Activated naive CD4-positive, alpha-beta T cell treated with anti-CD3 and anti-CD28 coated beads, Interleukin-2, amount 10 ng/mL, durations not matched to agents 7 days and 5 days (primary cell): ENCODE measurements around the gene LIN7B.
"Not testable (repeated sequence)": the region's sequence is repeated elsewhere in the genome, so short reads cannot be mapped to it uniquely, and the experiment has no call there.

Experiments
- CTCF ChIA-PET: fragments of 350-600 bp; sonication (Branson Sonifier 250); formaldehyde crosslinking; loops from one replicate; lab custom pipeline; 2021; ENCODE audit warnings: antibody characterized with exemption; lab: Charles Lee
- DNase-seq: peaks from one replicate; pipeline ENCODE4 v3.0.0-alpha.2; 2020
- H3K27ac Mint-ChIP-seq: one replicate; pipeline ENCODE4 v1.8.0; 2021; ENCODE audit warnings: mild to moderate bottlenecking, moderate library complexity, mixed read lengths
- H3K27me3 Mint-ChIP-seq: one replicate; pipeline ENCODE4 v1.8.0; 2021; ENCODE audit warnings: mild to moderate bottlenecking, mixed read lengths
- H3K36me3 Mint-ChIP-seq: one replicate; pipeline ENCODE4 v1.8.0; 2021; ENCODE audit warnings: mixed read lengths
- H3K4me1 Mint-ChIP-seq: one replicate; pipeline ENCODE4 v1.8.0; 2021; ENCODE audit warnings: mixed read lengths
- H3K4me3 Mint-ChIP-seq: one replicate; pipeline ENCODE4 v1.8.0; 2021; ENCODE audit warnings: mild to moderate bottlenecking, moderate library complexity, mixed read lengths
- H3K9me3 Mint-ChIP-seq: one replicate; pipeline ENCODE4 v1.8.0; 2021; ENCODE audit warnings: mixed read lengths

LIN7B gene

DNA sequence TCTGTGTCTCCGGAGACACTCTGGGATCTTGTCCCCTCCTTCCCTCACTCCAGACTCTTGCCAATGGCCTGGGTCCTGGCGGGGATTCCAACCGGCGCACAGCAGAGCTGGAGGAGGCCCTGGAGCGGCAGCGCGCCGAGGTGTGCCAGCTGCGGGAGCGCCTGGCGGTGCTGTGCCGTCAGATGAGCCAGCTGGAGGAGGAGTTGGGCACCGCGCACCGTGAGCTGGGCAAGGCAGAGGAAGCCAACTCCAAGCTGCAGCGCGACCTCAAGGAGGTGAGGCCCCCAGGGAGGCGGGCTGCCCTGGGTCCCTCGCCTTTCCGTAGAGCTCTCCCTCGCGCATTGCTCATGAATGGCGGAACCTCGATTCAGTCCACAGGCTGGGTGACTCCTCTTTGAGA lies 16.2 kb downstream of the LIN7B start:
- CTCF ChIA-PET = interaction anchor here (0.5 to 3.6 kb wide), 3 partner anchors 15 to 922 kb away, joined by 3 to 18 read pairs (median 9); partner anchors contain the start of gene LIN7B
- no peak overlapping the region for H3K27ac Mint-ChIP-seq
- no peaks in the 10 kb centered on the region for H3K36me3 Mint-ChIP-seq
- H3K9me3 Mint-ChIP-seq = no peaks in the 10 kb centered on the region
- no peak overlapping the region for H3K4me3 Mint-ChIP-seq
- peaks cover 25% of the 10 kb centered on the region for H3K4me1 Mint-ChIP-seq
- DNase-seq = no peak
- H3K27me3 Mint-ChIP-seq = peaks cover 41% of the 10 kb centered on the region

DNA sequence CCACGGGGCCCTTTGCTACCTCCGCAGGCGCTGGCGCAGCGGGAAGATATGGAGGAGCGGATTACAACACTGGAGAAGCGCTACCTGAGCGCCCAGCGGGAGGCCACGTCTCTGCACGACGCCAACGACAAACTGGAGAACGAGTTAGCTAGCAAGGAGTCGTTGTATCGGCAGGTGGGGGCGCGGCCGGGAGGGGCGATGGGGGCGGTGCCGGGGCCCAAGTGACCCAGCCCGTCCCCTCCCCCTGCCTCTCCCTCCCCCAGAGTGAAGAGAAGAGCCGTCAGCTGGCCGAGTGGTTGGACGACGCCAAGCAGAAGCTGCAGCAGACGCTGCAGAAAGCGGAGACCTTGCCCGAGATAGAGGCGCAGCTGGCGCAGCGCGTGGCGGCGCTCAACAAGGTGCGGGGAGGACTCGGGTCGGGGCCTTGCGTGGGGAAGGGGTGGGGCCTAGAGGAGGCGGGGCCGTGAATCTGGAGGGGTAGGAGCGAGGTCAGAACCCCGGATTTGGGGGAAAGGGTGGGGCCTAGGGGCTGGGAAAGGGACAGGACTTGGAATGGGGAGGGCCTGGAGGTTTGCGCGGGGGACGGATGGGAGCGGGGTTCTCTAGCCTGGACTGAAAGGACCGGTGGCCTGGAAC lies 18.9 kb downstream of the LIN7B start:
- H3K4me3 Mint-ChIP-seq = peak overlapping the region; percentile 54
- H3K36me3 Mint-ChIP-seq = no peaks in the 10 kb centered on the region
- peaks cover 37% of the 10 kb centered on the region for H3K27me3 Mint-ChIP-seq
- DNase-seq = peak; percentile 46
- no peak overlapping the region for H3K27ac Mint-ChIP-seq
- CTCF ChIA-PET = no interaction called here
- H3K9me3 Mint-ChIP-seq = no peaks in the 10 kb centered on the region
- H3K4me1 Mint-ChIP-seq = peaks cover 19% of the 10 kb centered on the region

DNA sequence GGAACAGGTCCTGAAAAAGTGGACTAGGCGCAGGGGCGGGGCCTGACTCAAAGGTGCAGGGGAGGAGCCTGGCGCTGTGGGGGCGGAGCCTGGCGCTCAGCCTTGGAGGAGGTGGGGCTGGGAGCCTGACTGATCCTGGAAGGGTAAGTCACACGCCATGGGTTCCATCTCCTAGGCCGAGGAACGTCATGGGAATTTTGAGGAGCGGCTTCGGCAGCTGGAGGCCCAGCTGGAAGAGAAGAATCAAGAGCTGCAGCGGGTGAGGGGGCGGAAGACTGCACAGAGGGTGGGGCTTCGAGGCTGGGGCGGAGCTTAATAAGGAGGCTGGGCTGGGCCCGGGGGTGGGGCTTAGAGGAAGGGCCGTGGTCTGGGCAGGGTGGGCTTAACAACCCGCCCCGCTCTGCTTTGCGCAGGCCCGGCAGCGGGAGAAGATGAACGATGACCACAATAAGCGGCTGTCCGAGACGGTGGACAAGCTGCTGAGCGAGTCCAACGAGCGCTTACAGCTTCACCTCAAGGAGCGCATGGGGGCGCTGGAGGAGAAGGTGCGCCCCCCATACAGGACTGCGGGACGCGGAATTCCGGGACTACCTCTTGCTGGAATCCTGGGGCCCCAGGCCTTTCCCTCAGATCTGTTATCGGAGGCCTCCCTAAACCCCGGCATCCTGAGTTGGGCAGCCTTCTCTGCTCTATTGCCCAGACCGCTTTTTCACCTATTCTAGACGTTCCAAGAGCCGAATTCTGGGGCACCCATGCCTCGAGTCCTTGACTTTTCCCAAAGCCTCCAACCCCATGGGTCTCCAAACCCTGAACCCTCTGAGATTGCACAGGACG lies 19.7 kb downstream of the LIN7B start:
- no peaks in the 10 kb centered on the region for H3K36me3 Mint-ChIP-seq
- H3K9me3 Mint-ChIP-seq = no peaks in the 10 kb centered on the region
- CTCF ChIA-PET = interaction anchor here (1.4 kb wide), 1 partner anchor 36 kb away, joined by 3 read pairs; no protein-coding TSS in a partner anchor
- H3K4me1 Mint-ChIP-seq = peaks cover 12% of the 10 kb centered on the region
- peak; percentile 62 for DNase-seq
- H3K4me3 Mint-ChIP-seq = peak overlapping the region; percentile 54
- H3K27ac Mint-ChIP-seq = no peak overlapping the region
- H3K27me3 Mint-ChIP-seq = peaks cover 37% of the 10 kb centered on the region

DNA sequence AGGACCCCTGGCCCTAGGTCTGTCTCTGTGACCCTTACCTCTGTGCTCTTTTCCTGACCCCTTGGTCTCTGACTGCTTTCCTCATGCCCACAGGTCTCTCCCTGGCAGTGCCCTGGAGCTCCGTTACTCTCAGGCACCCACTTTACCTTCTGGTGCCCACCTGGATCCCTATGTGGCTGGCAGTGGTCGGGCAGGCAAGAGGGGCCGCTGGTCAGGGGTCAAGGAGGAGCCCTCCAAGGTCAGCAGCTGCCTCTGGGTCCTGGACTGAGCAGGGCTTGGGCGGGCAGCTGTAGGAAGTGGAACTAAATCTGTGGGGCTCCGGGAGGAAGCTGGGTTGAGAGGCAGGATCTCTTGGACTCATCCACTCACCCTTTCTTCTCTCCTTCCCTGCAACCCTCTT lies 21.5 kb downstream of the LIN7B start:
- DNase-seq = no peak
- Mint-ChIP-seq H3K4me3 (no peak overlapping the region), H3K36me3 (no peaks in the 10 kb centered on the region), H3K9me3 (no peaks in the 10 kb centered on the region), H3K27me3 (peaks cover 46% of the 10 kb centered on the region), H3K4me1 (peaks cover 12% of the 10 kb centered on the region), H3K27ac (no peak overlapping the region)
- CTCF ChIA-PET = interaction anchor here (1.6 to 2.0 kb wide), 2 partner anchors 11 to 13 kb away, joined by 4 to 7 read pairs; no protein-coding TSS in a partner anchor

DNA sequence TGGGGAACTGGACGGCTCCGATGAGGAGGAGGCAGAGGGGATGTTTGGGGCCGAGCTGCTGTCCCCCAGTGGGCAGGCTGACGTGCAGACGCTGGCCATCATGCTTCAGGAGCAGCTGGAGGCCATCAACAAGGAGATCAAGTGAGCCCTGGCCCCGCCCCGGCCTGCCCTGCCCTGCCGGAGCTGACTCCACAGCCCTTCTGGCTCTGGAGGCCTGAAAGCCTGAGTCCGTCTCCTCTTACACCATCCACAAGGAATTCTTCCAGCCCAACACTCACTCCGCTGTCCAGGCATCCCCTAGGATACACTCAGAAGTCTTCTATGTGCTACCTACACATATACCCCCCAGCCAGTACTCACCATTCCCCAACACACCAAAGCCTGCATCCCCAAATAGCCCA lies 22.6 kb downstream of the LIN7B start:
- no peaks in the 10 kb centered on the region for H3K9me3 Mint-ChIP-seq

DNA sequence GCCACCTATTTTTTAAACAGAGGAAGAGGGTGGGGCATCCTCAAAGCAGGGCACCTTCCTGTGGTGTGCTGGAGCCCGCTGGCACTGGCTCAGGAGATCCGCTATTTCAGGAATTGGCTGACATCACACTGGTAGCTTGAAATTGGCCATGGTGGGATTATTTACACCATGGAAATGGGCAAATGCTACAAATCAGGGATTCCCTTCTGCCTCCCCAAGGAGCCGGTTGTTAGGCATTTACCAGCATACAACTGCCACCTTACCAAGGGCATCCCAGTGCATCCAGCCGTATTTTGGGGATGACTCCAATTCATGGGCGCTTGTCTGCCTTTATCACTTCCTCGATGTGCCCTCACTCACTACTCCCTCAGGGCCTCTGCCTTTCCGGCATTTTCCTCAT lies 26.8 kb downstream of the LIN7B start:
- DNase-seq = no peak
- Mint-ChIP-seq H3K36me3 (no peaks in the 10 kb centered on the region), H3K27me3 (peaks cover 38% of the 10 kb centered on the region), H3K27ac (no peak overlapping the region), H3K4me1 (peaks cover 21% of the 10 kb centered on the region), H3K9me3 (no peaks in the 10 kb centered on the region), H3K4me3 (no peak overlapping the region)
- CTCF ChIA-PET = no interaction called here

More for the DNA sequence above, 22.6 kb downstream of the LIN7B start:
- CTCF ChIA-PET = interaction anchor here (1.6 to 2.0 kb wide), 2 partner anchors 10 to 12 kb away, joined by 4 to 7 read pairs; no protein-coding TSS in a partner anchor
- Mint-ChIP-seq H3K4me3 (no peak overlapping the region), H3K36me3 (no peaks in the 10 kb centered on the region), H3K27me3 (peaks cover 48% of the 10 kb centered on the region), H3K27ac (no peak overlapping the region), H3K4me1 (peaks cover 17% of the 10 kb centered on the region)
- DNase-seq = no peak

DNA sequence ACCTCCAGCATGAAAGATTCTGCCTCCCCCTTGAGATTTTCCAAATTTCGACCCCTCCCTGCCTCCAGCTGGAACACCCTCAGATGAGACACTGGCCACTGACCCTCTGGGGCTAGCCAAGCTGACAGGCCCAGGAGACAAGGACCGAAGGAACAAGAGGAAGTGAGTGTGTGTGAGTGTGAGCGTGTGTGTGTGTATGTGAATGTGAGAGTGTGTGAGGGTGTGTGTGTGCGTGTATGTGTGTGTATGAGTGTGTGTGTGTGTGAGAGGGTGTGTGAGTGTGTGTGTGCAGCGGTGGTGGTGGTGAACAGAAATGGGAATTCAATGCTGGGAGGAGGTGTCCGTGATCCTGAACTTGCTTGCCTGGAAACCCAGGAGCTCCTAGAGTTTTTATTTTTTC lies 27.2 kb downstream of the LIN7B start:
- no peak overlapping the region for H3K27ac Mint-ChIP-seq
- H3K4me3 Mint-ChIP-seq = no peak overlapping the region
- DNase-seq = no peak
- H3K36me3 Mint-ChIP-seq = no peaks in the 10 kb centered on the region
- H3K9me3 Mint-ChIP-seq = no peaks in the 10 kb centered on the region
- H3K4me1 Mint-ChIP-seq = peaks cover 25% of the 10 kb centered on the region
- H3K27me3 Mint-ChIP-seq = peaks cover 42% of the 10 kb centered on the region
- CTCF ChIA-PET = no interaction called here

DNA sequence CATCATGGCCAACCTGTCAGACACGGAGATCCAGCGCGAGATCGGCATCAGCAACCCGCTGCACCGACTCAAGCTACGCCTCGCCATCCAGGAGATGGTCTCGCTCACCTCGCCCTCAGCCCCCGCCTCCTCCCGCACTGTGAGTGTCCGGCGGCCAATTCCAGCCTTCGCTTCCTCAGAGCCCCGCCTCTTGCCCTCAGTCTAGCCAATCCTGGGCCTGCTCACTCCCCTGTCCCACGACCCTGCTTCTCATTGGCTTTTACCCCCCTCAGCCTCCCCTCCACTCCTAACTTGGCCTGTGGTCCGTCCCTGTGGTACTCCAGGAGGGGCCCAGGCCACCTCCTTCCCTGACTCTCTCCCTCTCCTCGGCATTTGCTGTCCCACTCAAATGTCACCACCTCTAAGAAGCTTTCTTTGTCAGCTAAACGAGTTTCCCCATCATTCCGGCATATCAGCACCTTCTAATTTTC lies 28.7 kb downstream of the LIN7B start:
- H3K27me3 Mint-ChIP-seq = peaks cover 57% of the 10 kb centered on the region
- peaks cover 25% of the 10 kb centered on the region for H3K4me1 Mint-ChIP-seq
- H3K27ac Mint-ChIP-seq = no peak overlapping the region
- peak overlapping the region; percentile 63 for H3K4me3 Mint-ChIP-seq
- no peaks in the 10 kb centered on the region for H3K36me3 Mint-ChIP-seq
- DNase-seq = peak; percentile 79
- no peaks in the 10 kb centered on the region for H3K9me3 Mint-ChIP-seq
- CTCF ChIA-PET = interaction anchor here (2.9 kb wide), 1 partner anchor 45 kb away, joined by 19 read pairs; no protein-coding TSS in a partner anchor

DNA sequence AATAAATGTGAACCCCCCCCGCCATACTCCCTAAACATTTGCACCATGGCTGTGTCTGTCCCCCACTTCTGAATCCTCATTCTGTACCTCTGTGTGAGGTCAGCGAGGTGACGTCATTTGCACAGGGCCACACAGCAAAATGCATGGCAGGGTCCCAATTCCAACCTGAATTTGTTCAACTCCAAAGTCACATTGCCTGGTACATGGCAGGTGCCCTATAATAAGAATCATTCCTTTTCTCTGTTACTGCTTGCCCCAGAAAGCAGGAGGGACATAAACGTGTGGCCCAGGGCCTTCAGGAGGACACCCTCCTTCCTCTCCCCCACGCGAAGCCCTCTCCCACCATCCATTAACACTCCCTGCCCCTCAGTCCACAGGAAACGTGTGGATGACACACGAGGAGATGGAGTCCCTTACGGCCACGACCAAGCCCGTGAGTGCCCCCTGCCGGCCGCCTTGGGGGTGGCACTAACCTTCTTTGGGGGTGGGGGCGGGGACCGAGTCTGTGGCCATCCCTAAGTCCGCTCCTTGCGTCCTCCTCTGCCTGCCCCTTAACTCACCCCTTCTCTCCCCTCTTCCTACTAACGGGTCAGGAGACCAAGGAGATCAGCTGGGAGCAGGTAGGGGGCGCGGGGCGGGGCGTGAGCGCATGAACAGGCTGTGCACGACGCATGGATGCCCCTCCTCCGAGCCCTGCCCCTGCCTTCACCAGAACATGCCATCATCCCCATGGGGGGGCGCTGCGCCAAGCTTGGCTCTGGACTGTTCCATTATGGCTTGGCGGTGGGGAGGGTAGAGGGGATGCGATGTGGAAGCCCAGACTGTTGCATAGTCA lies 31.6 kb downstream of the LIN7B start:
- CTCF ChIA-PET = interaction anchor here (0.6 to 4.2 kb wide), 23 partner anchors 9 to 213 kb away, joined by 3 to 18 read pairs (median 4); partner anchors contain the start of genes HRC, LIN7B and RUVBL2
- DNase-seq = peak; percentile 82
- peaks cover 2% of the 10 kb centered on the region for H3K36me3 Mint-ChIP-seq
- no peaks in the 10 kb centered on the region for H3K9me3 Mint-ChIP-seq
- peaks cover 41% of the 10 kb centered on the region for H3K4me1 Mint-ChIP-seq
- peak overlapping the region; percentile 52 for H3K4me3 Mint-ChIP-seq
- peaks cover 77% of the 10 kb centered on the region for H3K27me3 Mint-ChIP-seq
- no peak overlapping the region for H3K27ac Mint-ChIP-seq

DNA sequence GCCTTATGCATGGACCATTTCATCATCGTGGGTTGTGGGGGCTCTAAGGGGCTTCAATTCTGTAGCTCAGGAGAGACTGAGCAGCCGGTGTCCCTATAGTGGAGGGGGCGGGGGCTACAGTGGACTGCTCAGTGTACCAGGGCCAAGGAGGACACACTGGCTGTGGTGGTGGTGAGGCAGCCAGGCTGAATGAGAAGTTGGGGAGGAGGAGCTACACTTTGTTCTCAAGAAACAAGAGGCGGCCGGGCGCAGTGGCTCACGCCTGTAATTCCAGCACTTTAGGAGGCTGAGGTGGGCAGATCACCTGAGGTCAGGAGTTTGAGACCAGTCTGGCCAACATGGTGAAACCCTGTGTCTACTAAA lies 32.2 kb downstream of the LIN7B start:
- DNase-seq, H3K4me3 Mint-ChIP-seq, H3K27ac Mint-ChIP-seq, H3K36me3 Mint-ChIP-seq, H3K9me3 Mint-ChIP-seq: not testable (repeated sequence)
- CTCF ChIA-PET = interaction anchor here (0.6 to 4.2 kb wide), 20 partner anchors 9 to 213 kb away, joined by 3 to 18 read pairs (median 5); partner anchors contain the start of genes HRC, LIN7B and RUVBL2
- Mint-ChIP-seq H3K27me3 (peaks cover 79% of the 10 kb centered on the region), H3K4me1 (peaks cover 43% of the 10 kb centered on the region)

DNA sequence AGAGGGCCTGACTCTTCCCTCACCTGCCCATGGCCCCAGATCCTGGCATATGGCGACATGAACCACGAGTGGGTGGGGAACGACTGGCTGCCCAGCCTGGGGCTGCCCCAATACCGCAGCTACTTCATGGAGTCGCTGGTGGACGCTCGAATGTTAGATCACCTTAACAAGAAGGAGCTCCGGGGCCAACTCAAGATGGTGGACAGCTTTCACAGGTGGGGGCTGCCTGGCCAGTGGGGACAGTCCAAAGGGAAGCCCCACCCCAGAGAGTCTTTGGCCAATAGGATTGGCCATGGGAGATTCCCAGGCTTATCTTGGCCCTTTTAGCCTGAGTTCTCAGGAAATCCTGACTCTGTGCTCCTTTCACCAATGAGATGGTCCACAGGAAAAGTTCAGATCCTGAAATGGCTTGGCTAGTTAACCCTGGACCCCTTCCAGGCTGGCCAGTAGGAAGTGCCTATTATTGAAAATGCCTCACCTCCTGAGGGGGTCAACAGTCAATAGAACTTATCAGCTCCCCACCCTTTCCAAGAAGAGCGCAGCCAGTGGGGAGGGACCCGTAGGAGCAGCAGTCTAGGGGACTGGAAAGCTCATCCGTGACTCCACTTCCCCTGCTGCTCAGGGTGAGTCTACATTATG lies 34.0 kb downstream of the LIN7B start:
- H3K27me3 Mint-ChIP-seq = peaks cover 87% of the 10 kb centered on the region
- H3K27ac Mint-ChIP-seq = peak overlapping the region; percentile 28
- H3K4me1 Mint-ChIP-seq = peaks cover 38% of the 10 kb centered on the region
- CTCF ChIA-PET = interaction anchor here (0.8 to 4.1 kb wide), 4 partner anchors 12 to 153 kb away, joined by 3 to 15 read pairs (median 4); partner anchors contain the start of gene LIN7B
- H3K4me3 Mint-ChIP-seq = peak overlapping the region; percentile 46
- H3K9me3 Mint-ChIP-seq = peaks cover 4% of the 10 kb centered on the region
- H3K36me3 Mint-ChIP-seq = peaks cover 5% of the 10 kb centered on the region
- DNase-seq = no peak

DNA sequence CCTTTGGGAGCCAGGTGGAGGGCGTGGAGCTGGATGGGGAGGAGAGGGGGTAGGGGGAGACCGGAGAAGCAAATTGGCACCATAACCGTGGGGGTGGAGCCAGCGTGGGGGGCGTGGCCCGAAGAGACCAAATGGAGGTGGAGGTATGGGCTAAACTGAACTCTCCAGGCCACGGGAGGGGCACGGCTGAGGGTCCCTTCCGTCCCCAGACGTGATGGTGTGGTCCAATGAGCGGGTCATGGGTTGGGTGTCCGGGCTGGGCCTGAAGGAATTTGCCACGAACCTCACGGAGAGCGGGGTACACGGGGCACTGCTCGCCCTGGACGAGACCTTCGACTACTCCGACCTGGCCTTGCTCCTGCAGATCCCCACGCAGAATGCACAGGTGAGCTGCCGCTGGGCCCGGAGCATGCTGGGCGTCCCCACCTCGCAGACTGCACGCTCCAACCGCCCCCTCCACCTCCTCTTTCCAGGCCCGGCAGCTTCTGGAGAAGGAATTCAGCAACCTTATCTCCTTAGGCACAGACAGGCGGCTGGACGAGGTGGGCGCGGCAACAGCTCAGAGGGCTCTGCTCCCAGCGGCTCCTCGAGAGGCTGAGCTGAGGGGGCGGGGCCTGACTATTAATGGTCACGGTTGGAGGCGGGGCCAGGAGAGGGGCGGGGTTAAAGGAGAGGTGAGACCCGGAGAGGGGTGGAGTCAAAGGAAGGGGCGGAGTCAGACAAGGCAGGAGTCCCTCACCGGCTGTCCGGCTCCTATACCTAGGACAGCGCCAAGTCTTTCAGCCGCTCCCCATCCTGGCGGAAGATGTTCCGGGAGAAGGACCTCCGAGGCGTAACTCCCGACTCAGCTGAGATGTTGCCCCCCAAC lies 34.8 kb downstream of the LIN7B start:
- Mint-ChIP-seq H3K4me1 (peaks cover 37% of the 10 kb centered on the region), H3K9me3 (peaks cover 4% of the 10 kb centered on the region), H3K27me3 (peaks cover 95% of the 10 kb centered on the region), H3K4me3 (peak overlapping the region; percentile 73), H3K27ac (peak overlapping the region; percentile 28), H3K36me3 (peaks cover 5% of the 10 kb centered on the region)
- DNase-seq = peak; percentile 87
- CTCF ChIA-PET = interaction anchor here (0.8 to 1.6 kb wide), 5 partner anchors 13 to 153 kb away, joined by 3 to 4 read pairs (median 4); partner anchors contain the start of gene LIN7B
